Dendritic cell treated with granulocyte-macrophage colony-stimulating factor and Interleukin-4, amounts not matched to agents 40 ng/mL and 50 ng/mL, for 4 days (primary cell): ENCODE results near the gene AMMECR1L.
A peak's percentile ranks its signal among the peaks of the same experiment; 100 is the strongest.
"Not testable (repeated sequence)": the region's sequence is repeated elsewhere in the genome, so short reads cannot be mapped to it uniquely, and the experiment has no call there.

Experiments
- H3K27ac Mint-ChIP-seq: one replicate; pipeline ENCODE4 v1.8.0; 2022; ENCODE audit warnings: mild to moderate bottlenecking, mixed read lengths
- H3K27me3 Mint-ChIP-seq: one replicate; pipeline ENCODE4 v1.8.0; 2022; ENCODE audit warnings: mild to moderate bottlenecking, mixed read lengths
- H3K36me3 Mint-ChIP-seq: one replicate; pipeline ENCODE4 v1.8.0; 2022; ENCODE audit warnings: low read depth, mixed read lengths
- H3K4me1 Mint-ChIP-seq: one replicate; pipeline ENCODE4 v1.8.0; 2022; ENCODE audit warnings: low read depth, mixed read lengths
- H3K4me3 Mint-ChIP-seq: one replicate; pipeline ENCODE4 v1.8.0; 2022; ENCODE audit warnings: mild to moderate bottlenecking, moderate library complexity, mixed read lengths
- H3K9me3 Mint-ChIP-seq: one replicate; pipeline ENCODE4 v1.8.0; 2022; ENCODE audit warnings: mixed read lengths
- intact Hi-C: fragments of 100-400 bp; cut with micrococcal nuclease; formaldehyde crosslinking; loops from one replicate; pipeline ENCODE4 v1.15.0; 2022

Gene AMMECR1L

DNA sequence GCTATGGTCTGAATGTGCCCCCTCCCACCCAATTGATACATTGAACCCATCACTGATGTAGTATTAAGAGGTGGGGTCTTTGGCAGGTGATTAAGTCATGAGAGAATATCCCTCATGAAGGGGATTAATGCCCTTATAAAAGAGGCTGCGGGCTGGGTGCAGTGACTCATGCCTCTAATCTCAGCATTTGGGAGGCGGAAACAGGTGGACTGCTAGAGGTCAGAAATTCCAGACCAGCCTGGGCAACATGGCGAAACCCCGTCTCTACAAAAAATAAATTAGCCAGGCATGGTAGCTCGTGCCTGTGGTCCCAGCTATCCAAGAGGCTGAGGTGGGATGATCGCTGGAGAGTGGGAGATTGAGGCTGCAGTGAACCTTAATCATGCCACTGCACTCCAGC, 42.1 kb downstream of the AMMECR1L start:
- peaks cover 41% of the 10 kb centered on the region for H3K36me3 Mint-ChIP-seq
- intact Hi-C loops: no loop called here
- peaks cover 1% of the 10 kb centered on the region for H3K27me3 Mint-ChIP-seq
- no peaks in the 10 kb centered on the region for H3K4me1 Mint-ChIP-seq
- H3K27ac Mint-ChIP-seq: no peak overlapping the region
- no peaks in the 10 kb centered on the region for H3K9me3 Mint-ChIP-seq
- H3K4me3 Mint-ChIP-seq: no peak overlapping the region

DNA sequence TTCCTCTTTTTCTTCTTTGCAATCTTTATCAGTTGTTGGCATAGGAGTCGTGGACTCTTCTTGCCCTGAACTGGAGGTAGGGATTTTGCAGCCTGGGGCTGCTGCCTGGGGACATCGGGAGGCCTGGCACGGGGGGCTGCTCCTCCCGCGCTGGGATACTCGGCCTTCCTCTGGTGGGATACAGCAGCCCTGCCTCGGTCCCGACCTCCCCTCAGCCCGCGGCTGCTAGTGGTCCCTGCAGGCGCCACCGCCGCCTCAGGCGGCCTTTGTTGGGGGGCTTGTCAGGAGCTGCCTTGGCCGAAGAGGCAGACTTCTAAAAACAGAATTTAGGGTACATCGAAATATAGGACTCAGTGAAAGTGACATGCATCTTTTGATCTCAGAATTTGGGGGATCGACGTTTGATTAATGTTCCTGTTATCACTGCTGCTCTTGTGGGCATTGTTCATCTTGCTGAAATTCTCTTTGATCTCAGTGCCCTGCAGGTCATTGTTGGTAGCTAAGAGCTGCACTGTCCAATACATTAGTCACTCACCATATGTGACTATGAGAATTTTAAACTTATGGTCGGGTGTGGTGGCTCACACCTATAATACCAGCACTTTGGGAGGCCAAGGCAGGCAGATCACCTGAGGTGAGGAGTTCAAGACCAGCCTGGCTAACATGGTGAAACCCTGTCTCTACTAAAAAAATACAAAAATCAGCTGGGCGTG, 44.1 kb downstream of the AMMECR1L start:
- H3K4me1 Mint-ChIP-seq: no peaks in the 10 kb centered on the region
- intact Hi-C loops: no loop called here
- H3K27ac Mint-ChIP-seq: no peak overlapping the region

DNA sequence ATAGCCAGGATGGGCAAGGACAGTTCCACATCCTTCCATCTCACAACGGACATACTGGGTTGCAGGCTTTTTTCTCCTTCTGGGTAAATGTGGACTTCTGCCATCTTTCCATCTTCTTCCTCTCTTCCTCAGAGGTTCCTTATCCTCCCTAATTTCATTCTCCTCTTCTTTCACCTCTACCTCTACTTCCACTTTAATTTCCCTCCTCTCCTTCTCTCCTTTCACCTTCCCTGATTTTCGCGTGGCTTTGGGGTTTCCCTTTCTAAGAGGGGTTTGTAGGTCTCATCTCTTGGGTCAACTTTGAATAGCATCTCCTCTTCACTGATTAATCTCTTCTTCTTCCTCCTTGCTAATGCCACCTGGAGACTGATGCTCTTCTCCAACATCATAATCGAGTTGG, 44.9 kb downstream of the AMMECR1L start:
- intact Hi-C loops: no loop called here
- peaks cover 1% of the 10 kb centered on the region for H3K27me3 Mint-ChIP-seq
- H3K9me3 Mint-ChIP-seq: no peaks in the 10 kb centered on the region

More for the DNA sequence above, 44.1 kb downstream of the AMMECR1L start:
- Mint-ChIP-seq H3K36me3 (peaks cover 21% of the 10 kb centered on the region), H3K9me3 (no peaks in the 10 kb centered on the region), H3K27me3 (peaks cover 1% of the 10 kb centered on the region), H3K4me3 (no peak overlapping the region)

DNA sequence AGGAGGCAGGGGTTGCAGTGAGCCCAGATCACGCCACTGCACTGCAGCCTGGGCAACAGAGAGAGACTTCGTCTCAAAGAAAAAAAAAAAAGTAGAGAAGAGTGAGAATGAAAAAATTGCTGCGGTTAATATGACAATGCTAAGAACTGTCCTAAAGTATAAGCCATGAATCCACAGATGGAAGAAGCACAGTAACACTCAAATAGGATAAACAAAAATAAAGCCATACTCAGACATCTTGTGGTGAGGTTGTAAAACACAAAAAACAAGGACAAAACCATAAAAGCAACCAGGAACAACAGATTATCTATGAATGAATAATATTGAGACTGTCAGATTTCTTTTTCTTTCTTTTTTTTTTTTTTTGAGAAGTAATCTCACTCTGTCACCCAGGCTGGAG, 50.8 kb downstream of the AMMECR1L start:
- Mint-ChIP-seq H3K4me3 (no peak overlapping the region), H3K36me3 (no peaks in the 10 kb centered on the region), H3K27ac (no peak overlapping the region), H3K27me3 (no peaks in the 10 kb centered on the region), H3K4me1 (peaks cover 8% of the 10 kb centered on the region), H3K9me3 (no peaks in the 10 kb centered on the region)
- intact Hi-C loops: no loop called here

More for the DNA sequence above, 44.9 kb downstream of the AMMECR1L start:
- no peak overlapping the region for H3K4me3 Mint-ChIP-seq
- no peak overlapping the region for H3K27ac Mint-ChIP-seq
- H3K4me1 Mint-ChIP-seq: no peaks in the 10 kb centered on the region
- H3K36me3 Mint-ChIP-seq: peaks cover 13% of the 10 kb centered on the region

DNA sequence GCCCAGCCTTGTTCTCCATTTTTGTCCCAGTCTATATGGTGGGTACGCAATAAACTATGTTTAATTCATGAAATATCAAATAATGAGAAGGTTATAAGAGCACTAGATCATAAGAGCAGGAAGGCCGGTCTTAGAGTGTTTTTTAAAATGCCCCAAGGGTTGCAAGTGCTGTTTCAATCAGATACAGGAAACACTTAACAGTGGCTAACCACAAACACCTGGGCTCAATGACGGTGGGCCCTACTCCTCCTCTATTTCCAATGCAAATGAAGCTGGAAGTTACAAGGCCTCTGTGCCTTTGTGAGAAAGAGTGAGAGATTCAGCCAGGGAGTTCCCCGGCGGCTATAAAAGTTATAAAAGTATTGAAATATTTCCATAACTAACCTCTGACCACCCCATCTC, 55.9 kb downstream of the AMMECR1L start:
- intact Hi-C loops: no loop called here
- no peaks in the 10 kb centered on the region for H3K27me3 Mint-ChIP-seq
- no peak overlapping the region for H3K27ac Mint-ChIP-seq
- no peak overlapping the region for H3K4me3 Mint-ChIP-seq
- peaks cover 16% of the 10 kb centered on the region for H3K4me1 Mint-ChIP-seq
- H3K36me3 Mint-ChIP-seq: no peaks in the 10 kb centered on the region
- no peaks in the 10 kb centered on the region for H3K9me3 Mint-ChIP-seq

DNA sequence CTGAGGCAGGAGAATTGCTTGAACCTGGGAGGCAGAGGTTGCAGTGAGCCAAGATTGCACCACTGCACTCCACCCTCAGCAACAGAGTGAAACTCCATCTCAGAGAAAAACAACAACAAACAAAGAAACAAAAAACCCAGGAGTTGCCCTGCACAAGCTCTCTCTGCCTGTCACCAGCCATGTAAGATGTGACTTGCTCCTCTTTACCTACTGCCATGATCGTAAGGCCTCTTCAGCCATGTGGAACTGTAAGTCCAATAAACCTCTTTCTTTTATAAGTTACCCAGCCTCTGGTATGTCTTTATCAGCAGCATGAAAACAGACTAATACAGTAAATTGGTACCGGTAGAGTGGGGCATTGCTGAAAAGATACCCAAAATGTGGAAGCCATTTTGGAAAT, 59.0 kb downstream of the AMMECR1L start:
- H3K9me3 Mint-ChIP-seq, intact Hi-C loops, H3K4me3 Mint-ChIP-seq, H3K27me3 Mint-ChIP-seq, H3K27ac Mint-ChIP-seq, H3K36me3 Mint-ChIP-seq: not testable (repeated sequence)
- peaks cover 16% of the 10 kb centered on the region for H3K4me1 Mint-ChIP-seq

DNA sequence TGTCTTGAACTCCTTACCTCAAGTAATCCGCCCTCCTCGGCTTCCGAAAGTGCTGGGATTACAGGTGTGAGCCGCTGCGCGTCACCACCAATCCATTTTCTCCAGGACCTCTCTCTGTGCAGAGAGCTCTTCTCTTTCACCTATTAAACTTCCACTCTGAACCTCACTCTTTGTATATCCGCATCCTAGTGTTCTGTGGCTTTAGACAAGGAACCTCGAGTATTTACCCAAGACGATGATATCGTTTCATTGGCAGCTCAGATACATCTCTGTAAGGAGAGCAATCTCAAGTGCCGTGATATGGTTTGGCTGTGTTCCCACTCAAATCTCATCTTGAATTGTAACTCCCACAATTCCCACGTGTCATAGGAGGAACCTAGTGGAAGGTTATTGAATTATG, 59.7 kb downstream of the AMMECR1L start:
- Mint-ChIP-seq H3K9me3 (peaks cover 13% of the 10 kb centered on the region), H3K4me3 (no peak overlapping the region), H3K27ac (no peak overlapping the region), H3K27me3 (peaks cover 3% of the 10 kb centered on the region), H3K4me1 (peaks cover 15% of the 10 kb centered on the region), H3K36me3 (no peaks in the 10 kb centered on the region)
- intact Hi-C loops: no loop called here

DNA sequence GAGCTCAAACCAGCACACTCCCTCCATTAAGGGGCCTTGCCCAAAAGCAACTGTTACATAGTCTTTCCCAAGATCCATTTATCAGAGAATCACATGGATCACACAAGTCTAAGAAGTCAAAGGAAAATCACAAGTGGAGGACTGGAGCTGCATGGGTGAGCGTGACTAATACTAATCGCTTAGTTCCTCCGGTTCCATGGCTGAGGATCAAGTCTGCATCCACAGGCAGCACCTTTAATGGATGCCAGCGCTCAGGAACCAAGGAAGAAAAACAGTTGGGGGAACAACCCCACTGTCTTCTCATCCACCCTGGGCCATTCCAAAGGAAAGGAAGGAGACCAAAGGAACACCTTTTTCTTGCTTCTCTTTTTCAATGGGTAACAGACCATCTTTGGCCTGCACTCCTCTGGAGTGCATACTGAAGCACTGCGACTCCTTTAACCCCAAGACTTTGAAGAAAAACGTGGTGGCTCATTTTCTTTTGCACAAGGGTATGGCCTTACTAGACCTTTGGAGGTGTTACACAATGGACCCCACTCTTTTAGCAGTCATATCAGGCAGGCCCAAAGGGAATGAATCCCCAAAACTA, 65.6 kb downstream of the AMMECR1L start:
- peaks cover 6% of the 10 kb centered on the region for H3K27me3 Mint-ChIP-seq
- H3K4me3 Mint-ChIP-seq: no peak overlapping the region
- H3K27ac Mint-ChIP-seq: no peak overlapping the region
- intact Hi-C loops: no loop called here
- peaks cover 8% of the 10 kb centered on the region for H3K4me1 Mint-ChIP-seq
- H3K9me3 Mint-ChIP-seq: peaks cover 31% of the 10 kb centered on the region
- H3K36me3 Mint-ChIP-seq: no peaks in the 10 kb centered on the region

DNA sequence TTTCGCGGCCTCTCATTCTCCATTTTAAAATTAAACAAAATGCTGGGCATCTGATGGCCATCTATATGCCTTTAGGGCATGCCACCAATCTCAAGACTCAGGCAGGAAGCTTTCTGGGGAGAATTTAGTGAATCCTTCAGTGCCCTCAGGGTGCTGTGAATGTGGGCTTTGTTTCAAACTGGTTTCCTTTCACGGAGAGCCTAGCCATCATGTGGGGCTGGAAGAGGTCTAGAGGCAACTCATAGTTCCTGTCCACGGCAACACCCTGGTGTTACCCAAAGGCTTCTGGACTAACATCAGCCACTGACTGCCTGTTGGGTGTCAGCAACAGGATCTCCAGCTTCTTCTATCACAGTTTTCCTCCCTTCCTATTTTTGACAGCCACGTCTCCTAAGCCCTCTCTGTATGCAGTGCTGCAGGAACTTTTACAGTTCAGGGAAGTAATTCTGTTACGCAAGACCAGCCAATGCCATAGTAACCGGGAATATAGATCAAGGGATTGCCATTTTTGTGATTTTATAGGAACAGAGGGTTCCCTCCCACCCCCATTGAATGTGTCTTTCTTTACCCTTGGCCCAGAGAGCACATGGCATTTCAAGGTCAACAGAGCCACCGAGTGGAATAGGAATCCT, 66.8 kb downstream of the AMMECR1L start:
- Mint-ChIP-seq H3K9me3 (peaks cover 31% of the 10 kb centered on the region), H3K36me3 (no peaks in the 10 kb centered on the region), H3K4me3 (no peak overlapping the region), H3K27ac (no peak overlapping the region), H3K27me3 (peaks cover 6% of the 10 kb centered on the region), H3K4me1 (peaks cover 8% of the 10 kb centered on the region)
- intact Hi-C loops: no loop called here

DNA sequence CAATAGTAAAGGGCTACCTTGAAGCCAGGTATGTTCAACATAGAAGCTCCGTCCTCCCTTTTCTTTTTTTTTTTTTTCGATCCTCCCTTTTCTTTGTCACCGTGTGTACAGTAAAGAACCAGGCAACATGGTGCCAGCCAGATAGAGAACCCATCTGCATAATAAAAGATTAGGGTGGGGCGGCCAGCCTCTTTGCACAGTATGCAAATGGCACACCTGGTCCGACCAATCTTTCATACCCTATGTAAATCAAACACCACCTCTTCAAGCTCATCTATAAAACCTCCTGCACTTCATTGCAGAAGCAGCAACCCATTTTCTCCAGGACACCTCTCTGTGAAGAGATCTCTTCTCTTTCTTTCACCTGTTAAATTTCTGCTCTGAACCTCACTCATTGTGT, 67.5 kb downstream of the AMMECR1L start:
- Mint-ChIP-seq H3K9me3 (peaks cover 31% of the 10 kb centered on the region), H3K27ac (no peak overlapping the region), H3K27me3 (peaks cover 6% of the 10 kb centered on the region), H3K4me1 (peaks cover 8% of the 10 kb centered on the region), H3K4me3 (no peak overlapping the region), H3K36me3 (no peaks in the 10 kb centered on the region)
- intact Hi-C loops: no loop called here

DNA sequence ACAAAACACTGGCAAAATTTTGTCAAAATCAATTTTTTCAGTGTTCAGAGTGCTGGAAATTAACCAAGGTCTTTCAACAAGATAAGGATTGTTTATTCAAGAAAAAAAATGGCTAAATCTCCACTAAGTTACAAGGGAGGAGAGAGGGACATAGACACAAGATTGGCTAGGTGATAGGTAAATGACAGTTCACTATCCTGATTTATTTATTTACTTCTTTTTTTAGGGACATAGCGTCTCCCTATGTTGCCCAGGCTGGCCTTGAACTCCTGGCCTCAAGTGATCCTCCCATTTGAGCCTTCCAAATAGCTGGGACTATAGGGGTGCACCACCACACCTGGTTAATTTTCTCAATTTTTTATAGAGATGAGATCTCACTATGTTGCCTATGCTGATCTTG, 71.1 kb downstream of the AMMECR1L start:
- no peak overlapping the region for H3K4me3 Mint-ChIP-seq
- H3K27me3 Mint-ChIP-seq: peaks cover 3% of the 10 kb centered on the region
- H3K36me3 Mint-ChIP-seq: peaks cover 14% of the 10 kb centered on the region
- H3K27ac Mint-ChIP-seq: no peak overlapping the region
- H3K9me3 Mint-ChIP-seq: peaks cover 4% of the 10 kb centered on the region
- peaks cover 15% of the 10 kb centered on the region for H3K4me1 Mint-ChIP-seq
- intact Hi-C loops: no loop called here

DNA sequence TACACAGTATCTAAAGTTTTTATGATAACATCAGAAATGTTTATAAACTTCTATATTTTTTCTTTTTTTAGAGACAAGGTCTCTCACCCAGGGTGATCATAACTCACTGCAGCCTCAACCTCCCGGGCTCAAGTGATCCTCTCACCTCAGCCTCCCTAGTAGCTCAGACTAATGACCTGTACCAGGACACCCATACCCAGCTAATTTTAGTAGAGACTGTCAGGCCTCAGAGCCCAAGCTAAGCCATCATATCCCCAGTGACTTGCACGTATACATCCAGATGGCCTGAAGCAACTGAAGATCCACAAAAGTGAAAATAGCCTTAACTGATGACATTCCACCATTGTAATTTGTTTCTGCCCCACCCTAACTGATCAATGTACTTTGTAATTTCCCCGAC, 73.3 kb downstream of the AMMECR1L start:
- intact Hi-C loops, H3K4me3 Mint-ChIP-seq, H3K27me3 Mint-ChIP-seq, H3K9me3 Mint-ChIP-seq: not testable (repeated sequence)
- Mint-ChIP-seq H3K27ac (peak overlapping the region; percentile 97), H3K36me3 (peaks cover 14% of the 10 kb centered on the region), H3K4me1 (peaks cover 21% of the 10 kb centered on the region)
